OCI-LY7 (cell line): ENCODE results near the gene ABHD11. TPM values are rescaled to one million over a fixed set of nuclear protein-coding genes. Genes with fewer than 3 reads are reported as not detected.

Experiments used
- BruUV-seq: library from RNA; stranded (reverse); fragments of 400-500 nt; replicated peaks from 2 replicates; lab custom pipeline; 2021; lab: Mats Ljungman, UMichigan
- CTCF ChIA-PET: fragments of 300-600 bp; sonication (Branson Sonifier 250); formaldehyde crosslinking; loops from one replicate; lab custom pipeline; 2022; ENCODE audit warnings: antibody characterized with exemption; ENCODE audit not compliant: unreplicated experiment; lab: Charles Lee
- POLR2A ChIA-PET: fragments of 300-600 bp; sonication (Branson Sonifier 250); formaldehyde crosslinking; loops from one replicate; lab custom pipeline; 2022; ENCODE audit warnings: antibody characterized with exemption; lab: Charles Lee
- DNase-seq: peaks from one replicate; pipeline ENCODE4 v3.0.0-alpha.2; 2015; ENCODE audit warnings: low spot score
- H2AFZ ChIP-seq: fragments of 200-600 bp; sonication (generic), shearing (Covaris generic); 2 replicates; pipeline ENCODE4 v1.6.1; 2014; ENCODE audit warnings: mild to moderate bottlenecking, antibody characterized with exemption, low read length, moderate library complexity
- H3K27ac ChIP-seq: fragments of 200-600 bp; sonication (generic); 2 replicates; pipeline ENCODE4 v1.5.1; 2014; ENCODE audit warnings: mixed run types, low read depth, mild to moderate bottlenecking, moderate library complexity, low read length, inconsistent platforms; ENCODE audit not compliant: poor library complexity, severe bottlenecking
- H3K36me3 ChIP-seq: fragments of 200-600 bp; sonication (generic); 2 replicates; pipeline ENCODE4 v1.6.1; 2014; ENCODE audit warnings: mild to moderate bottlenecking, antibody characterized with exemption, low read length, moderate library complexity, mixed read lengths; ENCODE audit not compliant: insufficient read depth
- H3K4me1 ChIP-seq: fragments of 200-600 bp; sonication (generic); 2 replicates; pipeline ENCODE4 v1.5.1; 2014; ENCODE audit warnings: mild to moderate bottlenecking, low read length; ENCODE audit not compliant: insufficient read depth, poor library complexity, severe bottlenecking
- H3K4me2 ChIP-seq: fragments of 200-600 bp; sonication (generic); 2 replicates; pipeline ENCODE4 v1.6.1; 2014; ENCODE audit warnings: mild to moderate bottlenecking, low read length
- H3K4me3 ChIP-seq: fragments of 200-600 bp; sonication (generic); 2 replicates; pipeline ENCODE4 v1.5.1; 2014; ENCODE audit warnings: mild to moderate bottlenecking, low read depth, low read length; ENCODE audit not compliant: poor library complexity, severe bottlenecking
- H3K79me2 ChIP-seq: fragments of 200-600 bp; sonication (generic); 2 replicates; pipeline ENCODE4 v1.6.1; 2016; ENCODE audit warnings: low read depth, mild to moderate bottlenecking, low read length, moderate library complexity, mixed read lengths; ENCODE audit not compliant: insufficient read depth
- H3K9me2 ChIP-seq: fragments of 200-600 bp; sonication (generic); 2 replicates; pipeline ENCODE4 v1.6.1; 2016; ENCODE audit warnings: mild to moderate bottlenecking, low read length, mixed read lengths; ENCODE audit not compliant: insufficient read depth
- H3K9me3 ChIP-seq: fragments of 200-600 bp; sonication (generic); 2 replicates; pipeline ENCODE4 v1.6.1; 2014; ENCODE audit warnings: mild to moderate bottlenecking, mixed run types, low read length, mixed read lengths
- H4K20me1 ChIP-seq: fragments of 200-600 bp; sonication (generic); 2 replicates; pipeline ENCODE4 v1.6.1; 2014; ENCODE audit warnings: mild to moderate bottlenecking, antibody characterized with exemption, low read length, moderate library complexity, mixed read lengths; ENCODE audit not compliant: insufficient read depth
- CTCF ChIP-seq: fragments of 200-600 bp; sonication (generic); conservative IDR thresholded peaks from 2 replicates; pipeline ENCODE4 v1.5.1; 2014; ENCODE audit warnings: mild to moderate bottlenecking, antibody characterized with exemption, low read length, moderate library complexity, mixed read lengths
- EZH2phosphoT487 ChIP-seq: fragments of 200-600 bp; sonication (generic); IDR thresholded peaks from 2 replicates; pipeline ENCODE4 v1.6.1; 2018; ENCODE audit warnings: low read depth, borderline replicate concordance, mild to moderate bottlenecking, mixed run types, antibody characterized with exemption, low read length, moderate library complexity, mixed read lengths
- intact Hi-C: fragments of 100-400 bp; cut with micrococcal nuclease; formaldehyde crosslinking; loops from one replicate; pipeline ENCODE4 v1.10.0; 2022; ENCODE audit not compliant: unreplicated experiment
- total RNA-seq, 2 experiments: library from RNA; depleted of rRNA in 1 of 2; stranded (reverse); fragments of >200 nt in 1 of 2; shearing (Covaris generic) in 1 of 2; gene quantifications; 2 replicates each; pipeline ENCODE4 v1.2.3, GENCODE V29; 2014 to 2022

The ABHD11 gene
- total RNA-seq, 2 experiments from 2014 or later: 27.4 to 27.5 TPM

DNA sequence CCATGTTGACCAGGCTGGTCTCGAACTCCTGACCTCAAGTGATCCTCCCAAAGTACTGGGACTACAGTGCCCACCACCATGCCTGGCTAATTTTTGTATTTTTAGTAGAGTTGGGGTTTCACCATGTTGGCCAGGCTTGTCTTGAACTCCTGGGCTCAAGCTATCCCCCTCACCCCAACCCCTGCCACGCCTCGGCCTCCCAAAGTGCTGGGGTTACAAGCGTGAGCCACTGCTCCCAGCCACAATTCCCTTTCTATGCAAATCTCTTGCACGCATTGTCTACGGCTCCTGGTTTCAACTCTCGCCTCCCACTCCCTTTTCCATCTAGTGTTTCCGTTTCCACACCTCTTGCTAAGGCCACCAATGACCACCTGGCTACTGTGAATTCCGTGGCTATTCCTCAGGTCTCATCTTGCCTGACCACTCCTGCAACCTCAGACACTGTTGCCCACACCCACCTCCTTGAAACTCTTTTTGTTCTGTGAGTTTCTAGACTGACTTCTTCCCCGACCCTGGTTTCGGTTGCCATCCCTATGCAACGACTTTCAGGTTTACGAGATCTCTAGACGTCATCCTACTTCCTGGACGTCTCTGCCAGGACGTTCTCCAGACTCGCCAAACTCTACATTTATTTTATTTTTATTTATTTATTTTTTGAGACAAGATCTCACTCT lies 28.1 kb upstream of the ABHD11 start:
- no peak overlapping the region for H2AFZ ChIP-seq

DNA sequence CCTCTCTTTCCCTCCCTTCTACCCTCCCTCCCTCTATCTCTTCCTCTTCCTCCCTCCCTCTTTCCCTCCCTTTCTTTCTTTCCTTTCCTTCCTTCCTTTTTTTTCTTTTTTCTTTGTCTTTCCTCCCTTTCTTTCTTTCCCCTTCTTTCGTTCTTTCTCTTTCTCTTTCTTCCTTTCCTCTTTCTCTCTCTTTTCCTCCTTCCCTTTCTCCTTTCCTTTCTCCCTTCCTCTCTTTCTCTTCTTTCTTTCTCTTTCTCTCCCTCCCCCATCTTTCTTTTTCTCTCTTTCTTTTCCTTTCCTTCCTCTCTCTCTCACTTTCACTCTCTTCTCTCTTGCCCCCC lies 24.0 kb upstream of the ABHD11 start:
- no peaks in the 10 kb centered on the region for H3K36me3 ChIP-seq
- H3K4me3 ChIP-seq: no peak overlapping the region
- H3K27ac ChIP-seq: no peak overlapping the region
- ChIA-PET POLR2A (no interaction called here), CTCF (no interaction called here)
- no peak overlapping the region for H2AFZ ChIP-seq
- H3K9me3 ChIP-seq: no peaks in the 10 kb centered on the region
- H3K4me1 ChIP-seq: no peaks in the 10 kb centered on the region
- no peak overlapping the region for H3K4me2 ChIP-seq
- BruUV-seq: no TSS peak
- no peaks in the 10 kb centered on the region for H3K79me2 ChIP-seq
- no peaks in the 10 kb centered on the region for H3K9me2 ChIP-seq
- intact Hi-C loops: no loop called here
- H4K20me1 ChIP-seq: no peaks in the 10 kb centered on the region
- TF ChIP-seq CTCF (no peak), EZH2phosphoT487 (no peak)
- DNase-seq: no peak

More for the DNA sequence above, 28.1 kb upstream of the ABHD11 start:
- TF ChIP-seq CTCF (no peak), EZH2phosphoT487 (no peak)
- peaks cover 3% of the 10 kb centered on the region for H3K4me1 ChIP-seq
- H3K79me2 ChIP-seq: no peaks in the 10 kb centered on the region
- no peak overlapping the region for H3K4me2 ChIP-seq
- no peak overlapping the region for H3K27ac ChIP-seq
- H3K9me3 ChIP-seq: no peaks in the 10 kb centered on the region
- no peaks in the 10 kb centered on the region for H4K20me1 ChIP-seq
- ChIA-PET POLR2A (no interaction called here), CTCF (no interaction called here)
- H3K4me3 ChIP-seq: no peak overlapping the region
- BruUV-seq: no TSS peak
- intact Hi-C loops: no loop called here
- H3K36me3 ChIP-seq: no peaks in the 10 kb centered on the region
- H3K9me2 ChIP-seq: no peaks in the 10 kb centered on the region
- DNase-seq: no peak

DNA sequence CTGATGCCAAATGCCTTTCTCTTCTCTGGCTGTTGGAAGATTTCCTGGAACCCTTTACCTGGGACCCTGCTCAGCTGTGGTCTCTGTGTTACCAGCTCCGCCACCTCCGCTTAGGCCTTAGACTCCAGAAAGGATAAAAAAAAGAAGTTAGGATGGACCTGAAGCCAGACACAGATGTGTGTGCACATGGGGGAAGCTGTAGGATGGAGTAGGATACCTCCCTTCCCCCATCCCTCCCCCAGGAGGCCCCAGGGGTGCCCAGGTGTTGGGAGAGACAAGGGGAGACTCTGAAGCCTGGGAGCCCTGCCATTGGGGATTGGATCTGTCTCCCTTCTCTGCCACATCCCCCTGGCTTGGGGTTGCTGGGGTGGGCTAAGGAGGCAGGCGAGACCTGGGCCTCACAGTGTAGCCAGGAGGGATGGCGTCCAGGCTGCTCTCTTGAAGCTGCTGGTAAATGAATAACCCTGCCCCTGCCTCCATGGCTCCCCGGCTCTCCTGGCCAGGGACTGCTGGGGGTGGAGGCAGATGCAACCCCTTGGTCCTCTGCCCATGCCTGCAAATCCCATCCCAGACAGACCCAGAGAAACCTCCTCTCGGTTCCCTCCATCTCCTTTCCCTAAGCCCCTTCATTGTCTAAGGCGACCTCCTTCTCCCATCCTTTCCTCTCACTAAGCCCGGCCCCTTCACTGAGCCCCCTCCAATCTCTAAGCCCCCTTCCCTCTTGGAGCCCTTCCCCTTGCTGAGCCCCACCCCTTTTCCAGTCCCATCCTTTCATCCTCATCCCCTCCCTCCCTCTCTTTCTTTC lies 23.5 kb upstream of the ABHD11 start:
- no peak for TF ChIP-seq CTCF
- no peak for TF ChIP-seq EZH2phosphoT487
- no peaks in the 10 kb centered on the region for H3K9me3 ChIP-seq
- no peak for DNase-seq
- ChIA-PET CTCF (no interaction called here), POLR2A (no interaction called here)
- H2AFZ ChIP-seq: no peak overlapping the region
- no peak overlapping the region for H3K4me2 ChIP-seq
- H3K36me3 ChIP-seq: no peaks in the 10 kb centered on the region
- no TSS peak for BruUV-seq
- no peaks in the 10 kb centered on the region for H3K9me2 ChIP-seq
- H3K27ac ChIP-seq: no peak overlapping the region
- no peaks in the 10 kb centered on the region for H3K4me1 ChIP-seq
- intact Hi-C loops: no loop called here
- H4K20me1 ChIP-seq: no peaks in the 10 kb centered on the region
- no peak overlapping the region for H3K4me3 ChIP-seq
- no peaks in the 10 kb centered on the region for H3K79me2 ChIP-seq
